Measurements from ENCODE around the gene RPL13. TPM values are rescaled to one million over a fixed set of nuclear protein-coding genes. Genes with fewer than 3 reads are reported as not detected.

RPL13 gene
- total and polyA plus RNA-seq, 2 of the 8 experiments (the other 6 are each of a cell fraction or from before 2014, with no cell fraction given): 2,162 to 7,384 TPM

GRCh38 chr16:89582614-89583196 lies 22.2 kb downstream of the RPL13 start (continued):
- no peak for TF ChIP-seq CHD7 (IDR thresholded peaks at IDR 0.05; ENCODE audit: insufficient replicate concordance, low read length)
- peak; percentile 44; the same call in 1 of the 2 replicates for TF ChIP-seq E2F6 (IDR thresholded peaks at IDR 0.05)

Data from H1 (cell line).